Measurements from ENCODE around the gene CDH16. TPM values are rescaled to one million over a fixed set of nuclear protein-coding genes. Genes with fewer than 3 reads are reported as not detected.
"Not testable (repeated sequence)": the region's sequence is repeated elsewhere in the genome, so short reads cannot be mapped to it uniquely, and the experiment has no call there.

Gene CDH16
- polyA plus RNA-seq, 12 donors, result 0.12 to 1.2 (median 0.16) TPM; not detected in 4

DNA sequence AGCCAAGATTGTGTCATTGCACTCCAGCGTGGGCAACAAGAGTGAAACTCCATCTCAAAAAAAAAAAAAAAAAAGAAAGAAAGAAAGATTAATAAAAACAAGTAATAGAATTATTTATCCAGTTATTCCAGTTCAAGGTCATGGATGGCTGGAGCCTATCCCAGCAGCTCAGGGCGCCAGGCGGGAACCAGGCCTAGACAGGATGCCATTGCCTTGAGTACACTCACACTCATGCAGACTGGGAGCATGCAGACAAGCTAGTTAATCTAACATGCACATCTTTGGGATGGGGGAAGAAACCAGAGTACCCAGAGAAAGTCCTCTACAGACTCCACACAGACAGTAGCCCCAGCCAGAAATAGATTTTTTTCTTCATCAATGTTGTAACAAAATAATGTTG, 20.5 kb downstream of the CDH16 start:
- DNase-seq, result no peak

DNA sequence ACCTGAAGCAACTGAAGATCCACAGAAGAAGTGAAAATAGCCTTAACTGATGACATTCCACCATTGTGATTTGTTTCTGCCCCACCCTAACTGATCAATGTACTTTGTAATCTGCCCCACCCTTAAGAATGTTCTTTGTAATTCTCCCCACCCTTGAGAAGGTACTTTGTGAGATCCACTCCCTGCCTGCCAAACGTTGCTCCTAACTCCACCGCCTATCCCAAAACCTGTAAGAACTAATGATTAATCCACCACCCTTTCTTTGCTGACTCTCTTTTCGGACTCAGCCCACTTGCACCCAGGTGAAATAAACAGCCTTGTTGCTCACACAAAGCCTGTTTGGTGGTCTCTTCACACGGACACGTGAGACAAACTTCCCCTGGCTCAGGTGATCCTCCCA, 22.0 kb downstream of the CDH16 start:
- DNase-seq, result not testable (repeated sequence)

DNA sequence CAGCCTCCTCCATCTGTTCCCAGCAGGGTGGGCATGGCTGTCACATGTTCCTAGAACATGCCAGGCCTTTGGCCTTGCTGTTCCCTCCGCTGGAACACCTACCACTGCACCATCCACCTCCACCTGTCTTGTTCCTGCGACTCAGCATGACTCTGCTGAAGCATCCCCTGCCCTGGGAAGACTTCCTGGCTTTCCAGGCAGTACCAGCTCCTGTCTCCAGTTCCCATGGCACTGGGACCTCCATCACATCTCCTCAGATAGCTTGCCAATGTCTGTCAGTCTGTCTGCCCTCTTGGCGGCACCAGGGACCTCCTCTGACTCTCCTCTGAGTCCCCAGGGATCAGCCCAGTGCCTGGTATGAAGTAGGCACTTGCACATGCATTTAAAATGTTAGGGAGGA, 22.7 kb downstream of the CDH16 start:
- DNase-seq, result no peak

GRCh38 chr16:66895689-66895979, 23.1 kb downstream of the CDH16 start:
- no peak for DNase-seq

DNA sequence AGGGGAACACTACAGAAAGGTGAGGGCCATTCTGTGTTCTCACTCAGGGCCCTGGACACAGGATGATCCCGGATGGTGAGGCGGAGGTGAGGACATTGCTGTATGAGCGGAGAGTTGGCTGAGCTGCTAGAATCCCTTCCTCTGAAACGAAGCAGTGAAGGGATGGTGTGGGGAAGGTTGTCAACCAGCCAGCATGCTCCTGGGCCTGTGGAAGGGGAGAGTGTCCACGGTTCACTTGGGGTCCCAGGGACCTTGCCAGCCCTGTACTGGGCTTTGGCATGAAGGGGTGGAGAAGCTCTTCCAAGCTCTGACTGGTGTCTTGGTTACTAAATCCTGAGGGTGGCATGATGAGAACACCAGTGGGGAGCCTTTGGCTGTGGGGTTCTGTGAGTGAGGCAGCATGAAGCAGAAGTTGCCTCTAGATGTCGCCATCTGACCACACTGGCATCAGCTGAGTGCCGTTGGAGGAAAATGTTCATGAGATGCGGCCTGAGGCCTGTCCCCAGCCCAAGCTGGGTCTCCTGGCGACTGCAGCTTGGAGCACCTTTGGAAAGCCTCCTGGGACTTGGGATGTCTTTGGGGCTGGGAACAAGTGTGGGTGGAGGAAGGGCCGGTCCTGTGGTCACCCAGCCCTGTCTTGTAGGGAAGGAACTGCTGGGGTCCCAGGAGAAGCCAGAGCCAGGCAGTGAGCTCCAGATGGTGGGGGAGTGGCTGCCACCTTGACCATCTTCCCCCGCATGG, 23.6 kb downstream of the CDH16 start:
- peak; percentile 76 for DNase-seq

DNA sequence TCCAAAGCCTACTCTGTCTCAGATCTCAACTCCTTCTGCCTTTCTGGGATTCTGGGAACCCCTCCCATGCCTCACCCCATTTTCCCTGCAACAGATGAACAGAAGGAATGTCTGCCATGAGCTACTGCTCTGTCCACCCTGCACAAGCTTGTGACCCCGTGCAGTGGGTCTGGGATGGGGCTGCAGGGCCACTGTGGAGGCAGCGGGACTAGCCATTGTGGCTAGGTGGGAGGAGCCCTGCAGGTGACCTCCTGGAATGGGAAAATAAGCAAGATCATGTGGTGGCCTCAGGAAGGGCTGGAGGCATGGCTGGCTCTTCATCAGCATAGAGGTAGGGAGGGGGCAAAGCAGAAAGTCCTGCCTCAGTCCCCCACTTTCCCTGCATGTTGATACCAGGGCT, 24.6 kb downstream of the CDH16 start:
- no peak for DNase-seq

DNA sequence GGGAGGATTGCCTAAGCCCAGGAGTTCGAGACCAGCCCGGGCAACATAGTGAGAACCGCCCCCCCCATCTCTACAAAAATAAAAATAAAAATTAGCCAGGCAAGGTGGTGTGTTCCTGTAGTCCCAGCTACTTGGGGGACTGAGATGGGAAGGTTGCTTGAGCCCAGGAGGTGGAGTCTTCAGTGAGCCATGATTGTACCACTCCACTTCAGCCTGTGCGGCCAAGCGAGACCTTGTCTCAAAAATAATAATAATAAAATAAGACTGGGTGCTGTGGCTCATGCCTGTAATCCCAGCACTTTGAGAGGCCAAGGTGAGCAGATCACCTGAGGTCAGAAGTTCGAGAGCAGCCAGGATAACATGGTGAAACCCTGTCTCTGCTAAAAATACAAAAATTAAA, 26.9 kb downstream of the CDH16 start:
- no peak for DNase-seq

- DNase-seq, result no peak
Observed at GRCh38 chr16:66891360-66891759, 27.3 kb downstream of the CDH16 start.

DNA sequence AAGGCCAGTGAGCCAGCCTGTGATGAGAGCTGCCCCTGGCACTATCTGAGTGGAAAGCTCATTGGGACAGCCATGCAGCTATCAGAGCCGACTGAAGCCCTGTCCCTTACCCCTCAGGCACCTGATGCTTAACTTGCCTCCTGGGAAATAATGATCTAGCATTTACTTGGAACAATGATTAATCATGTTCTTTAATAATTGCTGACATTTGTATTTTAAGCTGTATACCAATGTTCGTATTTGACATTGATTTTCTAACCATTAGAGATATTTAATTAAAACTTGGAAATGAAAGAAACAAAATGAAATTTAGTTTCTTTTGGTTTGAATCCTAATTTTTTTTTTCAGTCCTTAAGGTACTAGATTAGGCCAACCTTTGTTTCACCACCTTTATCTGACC, 27.9 kb downstream of the CDH16 start:
- DNase-seq, result no peak

GRCh38 chr16:66889622-66890021, 29.1 kb downstream of the CDH16 start:
- no peak for DNase-seq

GRCh38 chr16:66888647-66889615, 29.8 kb downstream of the CDH16 start:
- no peak for DNase-seq

DNA sequence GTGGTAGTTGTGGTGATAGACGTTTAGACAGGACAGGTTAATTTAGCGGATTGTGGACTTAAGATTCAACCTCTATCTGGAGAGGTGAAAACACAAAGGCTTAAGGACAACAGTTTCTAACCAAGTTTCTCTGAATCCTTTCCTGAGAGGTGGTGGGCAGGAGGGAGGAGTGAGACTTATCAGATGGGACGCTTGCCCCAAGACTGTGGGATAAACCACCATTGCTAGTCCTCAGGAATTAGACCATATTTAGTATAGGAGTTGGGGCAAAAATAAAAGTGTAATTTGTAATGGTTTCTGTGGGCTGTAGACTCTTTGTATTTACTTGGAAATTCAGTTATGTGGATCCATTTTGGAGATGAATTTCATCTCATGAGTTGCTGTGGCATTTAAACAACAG, 31.8 kb downstream of the CDH16 start:
- no peak for DNase-seq

- no peak for DNase-seq
Observed at GRCh38 chr16:66886321-66886720, 32.4 kb downstream of the CDH16 start.

- DNase-seq, result no peak
Observed at GRCh38 chr16:66885491-66885890, 33.2 kb downstream of the CDH16 start.

DNA sequence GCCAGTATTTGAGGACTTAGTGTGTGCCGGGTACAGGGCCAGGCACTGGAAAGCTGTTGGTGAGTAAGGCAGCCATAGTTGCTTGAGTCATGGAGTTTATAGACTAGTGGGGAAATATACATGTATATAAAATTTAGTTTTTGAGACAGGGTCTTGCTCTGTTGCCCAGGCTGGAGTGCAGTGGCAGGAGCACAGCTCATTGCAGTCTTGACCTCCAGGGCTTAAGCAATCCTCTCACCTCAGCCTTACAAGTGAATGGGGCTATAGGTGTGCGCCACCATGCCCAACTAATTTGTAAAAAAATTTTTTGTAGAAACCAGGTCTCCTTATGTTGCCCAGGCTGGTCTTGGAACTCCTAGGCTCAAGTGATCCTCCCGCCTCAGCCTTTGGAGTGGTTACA, 36.0 kb downstream of the CDH16 start:
- no peak for DNase-seq

DNA sequence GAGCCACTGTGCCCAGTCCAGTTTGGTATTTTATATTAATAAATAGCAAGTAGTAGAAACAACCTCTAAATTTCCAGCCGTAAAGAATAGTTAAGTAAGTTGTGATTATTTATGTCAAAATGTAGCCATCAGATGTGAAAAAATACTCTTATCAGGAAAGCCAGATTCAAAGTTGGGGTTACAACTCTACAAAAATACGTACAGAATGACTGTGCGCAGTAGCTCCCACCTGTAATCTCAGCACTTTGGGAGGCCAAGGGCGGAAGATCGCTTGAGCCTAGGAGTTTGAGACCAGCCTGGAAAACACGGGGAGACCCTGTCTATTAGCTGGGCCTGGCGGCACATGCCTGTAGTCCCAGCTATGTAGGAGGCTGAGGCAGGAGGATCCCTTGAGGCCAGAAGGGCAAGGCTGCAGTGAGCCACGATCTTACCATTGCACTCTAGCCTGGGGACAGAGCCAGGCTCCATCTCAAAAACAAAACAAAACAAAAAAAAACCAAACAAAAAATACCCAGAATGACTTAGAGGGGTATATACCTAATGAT, 36.6 kb downstream of the CDH16 start:
- no peak for DNase-seq

GRCh38 chr16:66881560-66881959, 37.1 kb downstream of the CDH16 start:
- DNase-seq, result no peak

GRCh38 chr16:66881014-66881417, 37.7 kb downstream of the CDH16 start:
- no peak for DNase-seq

GRCh38 chr16:66880288-66881013, 38.2 kb downstream of the CDH16 start, which contains the start of gene PDP2:
TSS of gene PDP2 (plus strand) at chr16:66880515. CDS start at chr16:66884285, 3,770 bp downstream.
- DNase-seq, result peak; percentile 93

GRCh38 chr16:66878067-66878466, 40.6 kb downstream of the CDH16 start:
- DNase-seq, result no peak

GRCh38 chr16:66874079-66874775, 44.5 kb downstream of the CDH16 start:
- no peak for DNase-seq

DNA sequence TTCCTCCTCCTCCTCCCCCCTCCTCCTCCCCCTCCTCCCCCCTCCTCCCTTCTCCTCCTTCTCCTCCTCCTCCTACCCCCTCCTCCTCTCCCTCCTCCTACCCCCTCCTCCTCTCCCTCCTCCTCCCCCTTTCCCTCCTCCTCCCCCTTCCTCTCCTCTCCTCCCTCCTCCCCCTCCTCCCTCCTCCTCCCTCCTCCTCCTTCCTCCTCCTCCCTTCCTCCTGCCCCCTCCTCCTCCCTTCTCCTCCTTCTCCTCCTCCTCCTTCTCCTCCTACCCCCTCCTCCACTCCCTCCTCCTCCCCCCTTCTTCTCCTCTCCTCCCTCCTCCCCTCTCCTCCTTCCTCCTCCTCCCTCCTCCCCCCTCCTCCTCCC, 45.0 kb downstream of the CDH16 start:
- DNase-seq, result no peak
